A673 (cell line): ENCODE results near the gene CYP46A1.
"Not testable (repeated sequence)": the region's sequence is repeated elsewhere in the genome, so short reads cannot be mapped to it uniquely, and the experiment has no call there.

Source experiments
- EZH2 ChIP-seq: fragments of 200-600 bp; sonication (generic); IDR thresholded peaks from 2 replicates; pipeline ENCODE4 v1.6.1; 2017; ENCODE audit warnings: borderline replicate concordance, low read depth, mild to moderate bottlenecking, mixed read lengths, antibody characterized with exemption, low read length; ENCODE audit not compliant: poor library complexity, severe bottlenecking
- TF ChIP-seq, protein P1 (sequence below): fragments of 300-800, 200-600 bp; sonication (generic); conservative IDR thresholded peaks from 2 replicates; pipeline ENCODE4 v1.5.1; 2017; ENCODE audit warnings: low read depth, mild to moderate bottlenecking, antibody characterized with exemption, low read length, moderate library complexity, mixed read lengths

DNA sequence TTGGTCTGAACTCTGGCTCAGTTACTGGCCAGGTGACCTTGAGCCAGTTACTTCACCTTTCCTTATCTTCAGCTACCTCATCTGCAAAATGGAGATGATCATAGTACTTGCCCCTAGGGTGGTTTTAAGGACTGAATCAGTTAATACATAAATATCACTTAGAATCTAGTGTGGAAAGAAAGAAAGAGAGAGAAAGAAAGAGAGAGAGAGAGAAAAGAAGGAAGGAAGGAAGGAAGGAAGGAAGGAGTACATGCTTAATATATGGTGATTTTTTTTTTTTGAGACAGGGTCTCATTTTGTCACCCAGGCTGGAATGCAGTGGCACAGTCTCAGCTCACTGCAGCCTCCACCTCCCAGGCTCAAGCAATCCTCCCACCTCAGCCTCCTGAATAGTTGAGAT is 22.9 kb upstream of the CYP46A1 start:
- TF ChIP-seq, protein P1, sequence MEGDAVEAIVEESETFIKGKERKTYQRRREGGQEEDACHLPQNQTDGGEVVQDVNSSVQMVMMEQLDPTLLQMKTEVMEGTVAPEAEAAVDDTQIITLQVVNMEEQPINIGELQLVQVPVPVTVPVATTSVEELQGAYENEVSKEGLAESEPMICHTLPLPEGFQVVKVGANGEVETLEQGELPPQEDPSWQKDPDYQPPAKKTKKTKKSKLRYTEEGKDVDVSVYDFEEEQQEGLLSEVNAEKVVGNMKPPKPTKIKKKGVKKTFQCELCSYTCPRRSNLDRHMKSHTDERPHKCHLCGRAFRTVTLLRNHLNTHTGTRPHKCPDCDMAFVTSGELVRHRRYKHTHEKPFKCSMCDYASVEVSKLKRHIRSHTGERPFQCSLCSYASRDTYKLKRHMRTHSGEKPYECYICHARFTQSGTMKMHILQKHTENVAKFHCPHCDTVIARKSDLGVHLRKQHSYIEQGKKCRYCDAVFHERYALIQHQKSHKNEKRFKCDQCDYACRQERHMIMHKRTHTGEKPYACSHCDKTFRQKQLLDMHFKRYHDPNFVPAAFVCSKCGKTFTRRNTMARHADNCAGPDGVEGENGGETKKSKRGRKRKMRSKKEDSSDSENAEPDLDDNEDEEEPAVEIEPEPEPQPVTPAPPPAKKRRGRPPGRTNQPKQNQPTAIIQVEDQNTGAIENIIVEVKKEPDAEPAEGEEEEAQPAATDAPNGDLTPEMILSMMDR = not testable (repeated sequence)
- not testable (repeated sequence) for TF ChIP-seq EZH2
